Stimulated activated CD4-positive, alpha-beta T cell treated with anti-CD3 and anti-CD28 coated beads, Interleukin-1b, Interleukin-23, amount 100 ng/mL, for 24 hours (primary cell): Measurements from ENCODE around the gene RNF144A.
"Not testable (repeated sequence)": the region's sequence is repeated elsewhere in the genome, so short reads cannot be mapped to it uniquely, and the experiment has no call there.

Source experiments
- DNase-seq, 4 experiments: peaks; one replicate each; pipeline ENCODE4 v3.0.0-alpha.2; 2020; ENCODE audit warnings: low read depth in 4 of 4, low spot score in 1 of 4

The RNF144A gene

DNA sequence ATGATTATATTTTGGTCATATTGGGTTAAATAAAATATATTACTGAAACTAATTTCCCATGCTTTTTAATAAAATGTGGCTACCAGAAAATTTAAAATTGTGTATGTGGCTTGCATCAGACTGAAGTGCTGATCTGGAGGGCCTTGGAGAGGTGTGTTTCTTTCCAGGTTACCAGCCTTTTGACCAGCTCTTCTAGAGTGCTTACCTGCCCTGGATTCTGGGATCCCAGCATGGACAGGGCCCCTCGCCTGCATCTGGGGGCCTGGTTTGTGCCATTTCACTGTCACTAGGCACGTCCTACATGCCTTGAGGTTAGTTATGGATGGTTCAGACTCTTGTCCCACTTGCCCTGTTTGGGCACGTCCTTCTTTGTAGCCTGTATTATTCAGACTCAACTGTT, 10.5 kb downstream of the RNF144A start:
- DNase-seq, result no peak

- no peak for DNase-seq
Observed at GRCh38 chr2:6928452-6928851, 11.2 kb downstream of the RNF144A start.

- no peak for DNase-seq
Observed at GRCh38 chr2:6929196-6929819, 12.1 kb downstream of the RNF144A start.

GRCh38 chr2:6930923-6931647, 13.9 kb downstream of the RNF144A start:
- no peak for DNase-seq

- no peak for DNase-seq
Observed at GRCh38 chr2:6931753-6932152, 14.5 kb downstream of the RNF144A start.

DNA sequence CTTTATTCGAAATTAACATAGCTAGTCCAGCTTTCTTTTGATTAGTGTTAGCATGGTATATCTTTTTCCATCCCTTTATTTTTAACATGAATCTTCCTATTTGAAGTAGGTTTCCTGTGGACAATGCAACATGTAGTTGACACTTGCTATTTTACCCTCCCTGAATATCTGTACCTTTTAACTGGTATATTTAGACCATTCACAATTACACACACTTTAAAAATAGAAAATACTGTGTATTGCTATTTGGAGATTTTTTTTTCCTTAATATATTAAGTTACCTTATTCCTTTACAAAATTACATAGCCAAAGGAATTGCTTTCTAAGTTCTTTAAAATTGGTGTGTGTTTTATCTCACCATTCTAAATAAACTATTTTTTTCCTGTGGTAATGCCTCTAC, 15.0 kb downstream of the RNF144A start:
- no peak for DNase-seq

GRCh38 chr2:6932828-6933227, 15.6 kb downstream of the RNF144A start:
- no peak for DNase-seq

- DNase-seq, result no peak
Observed at GRCh38 chr2:6933911-6934310, 16.7 kb downstream of the RNF144A start.

DNA sequence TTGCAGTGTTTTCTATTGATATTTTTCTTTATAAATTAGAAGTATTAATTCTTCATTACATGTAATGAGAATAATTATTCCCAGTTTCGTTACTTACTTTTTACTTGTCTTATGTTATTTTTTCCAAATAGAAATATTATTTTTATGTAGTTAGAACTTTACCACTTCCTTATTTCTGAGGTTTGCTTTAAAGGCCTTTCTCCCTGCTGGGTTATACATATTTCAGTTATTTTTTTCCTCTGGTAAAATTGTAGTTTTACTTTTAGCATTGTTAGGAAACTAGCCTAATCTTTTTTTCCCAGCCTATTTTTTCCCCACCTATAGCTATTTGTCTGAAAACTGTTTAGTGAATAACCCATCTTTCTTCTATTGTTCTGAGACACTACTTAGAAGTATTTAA, 17.1 kb downstream of the RNF144A start:
- no peak for DNase-seq

DNA sequence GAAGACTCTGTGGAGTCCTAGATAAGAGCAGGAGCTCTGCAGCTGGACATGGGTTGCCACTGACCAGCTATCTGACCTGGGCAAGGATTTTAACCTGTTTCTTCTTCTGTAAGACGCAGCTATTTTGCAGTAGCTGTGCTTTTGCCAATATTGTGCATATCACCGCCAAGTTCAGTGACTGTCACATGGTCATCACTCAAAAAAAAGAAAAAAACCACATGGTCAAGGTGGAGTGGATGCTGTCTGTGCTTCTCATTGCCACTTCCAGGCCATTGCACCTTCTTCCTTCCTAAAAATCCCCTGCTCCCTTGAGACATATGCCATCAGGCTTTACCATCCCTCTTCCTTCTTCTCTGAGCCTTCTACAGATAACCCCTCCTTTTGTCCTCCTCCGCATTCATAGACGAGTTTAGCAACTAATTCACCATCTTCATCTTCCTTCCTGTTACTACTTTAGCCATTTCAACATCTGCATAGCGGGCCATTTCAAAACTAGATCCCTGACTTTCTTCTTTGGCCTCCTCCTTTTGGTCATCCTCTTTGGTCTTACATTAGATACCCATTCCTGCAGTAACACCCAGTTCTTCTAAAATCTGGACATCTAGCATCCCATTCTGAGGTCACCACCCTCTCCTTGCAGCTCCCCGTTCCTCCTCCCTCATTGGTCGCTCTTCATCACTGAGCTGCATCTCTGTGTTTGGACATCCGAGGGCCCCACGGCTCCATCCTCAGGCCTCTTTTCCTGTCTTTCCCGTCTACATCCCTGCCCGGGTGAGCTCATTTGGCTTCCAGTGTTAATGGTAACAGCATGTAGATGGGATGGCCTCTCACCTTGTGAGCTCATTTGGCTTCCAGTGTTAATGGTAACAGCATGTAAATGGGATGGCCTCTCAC, 17.8 kb downstream of the RNF144A start:
- DNase-seq, result no peak

- not testable (repeated sequence) for DNase-seq
Observed at GRCh38 chr2:6935652-6936020, 18.4 kb downstream of the RNF144A start.

GRCh38 chr2:6937157-6937556, 19.9 kb downstream of the RNF144A start:
- DNase-seq, result no peak

- DNase-seq, result no peak
Observed at GRCh38 chr2:6937582-6937981, 20.4 kb downstream of the RNF144A start.

DNA sequence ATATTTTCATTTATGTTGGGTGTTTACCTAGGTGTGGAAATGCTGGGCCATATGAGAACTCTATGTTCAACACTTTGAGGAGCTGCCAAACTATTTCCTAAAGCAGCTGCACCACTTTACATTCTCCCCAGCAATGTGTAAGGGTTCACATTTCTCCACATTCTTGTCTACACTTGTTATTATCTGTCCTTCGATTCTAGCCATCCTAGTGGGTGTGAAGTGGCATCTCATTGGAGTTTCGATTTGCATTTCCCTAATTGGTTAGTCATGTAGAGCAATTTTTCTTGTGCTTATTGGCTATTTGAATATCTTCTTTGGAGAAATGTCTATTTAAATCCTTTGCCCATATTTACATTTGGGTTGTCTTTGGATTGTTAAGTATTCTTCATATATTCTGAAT, 21.9 kb downstream of the RNF144A start:
- DNase-seq, result no peak

DNA sequence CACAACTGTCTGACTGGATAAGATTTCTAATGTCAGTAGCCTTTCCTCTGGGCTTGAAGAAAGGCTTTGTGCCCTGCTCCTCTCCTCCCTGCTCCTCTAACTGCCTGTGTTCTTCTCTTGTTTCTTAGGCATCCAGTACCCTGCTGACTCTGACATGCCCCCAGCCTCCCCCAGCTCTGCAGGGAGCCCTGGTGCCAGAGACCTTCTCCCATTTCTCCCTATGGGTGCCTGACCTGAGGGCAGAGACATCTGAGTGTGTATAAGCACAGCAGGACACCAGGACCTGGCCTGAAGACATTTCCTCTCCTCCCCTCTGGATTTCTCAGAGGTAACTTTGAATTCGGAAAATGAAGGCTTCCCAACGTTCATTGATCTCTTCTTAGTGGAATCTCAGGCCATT, 23.6 kb downstream of the RNF144A start:
- no peak for DNase-seq

- DNase-seq, result no peak
Observed at GRCh38 chr2:6941299-6942046, 24.3 kb downstream of the RNF144A start.

GRCh38 chr2:6942848-6943247, 25.6 kb downstream of the RNF144A start:
- DNase-seq, result no peak

- DNase-seq, result no peak
Observed at GRCh38 chr2:6943523-6943922, 26.3 kb downstream of the RNF144A start.

GRCh38 chr2:6943971-6944370, 26.8 kb downstream of the RNF144A start:
- DNase-seq, result no peak

- DNase-seq, result no peak
Observed at GRCh38 chr2:6944555-6944954, 27.3 kb downstream of the RNF144A start.

DNA sequence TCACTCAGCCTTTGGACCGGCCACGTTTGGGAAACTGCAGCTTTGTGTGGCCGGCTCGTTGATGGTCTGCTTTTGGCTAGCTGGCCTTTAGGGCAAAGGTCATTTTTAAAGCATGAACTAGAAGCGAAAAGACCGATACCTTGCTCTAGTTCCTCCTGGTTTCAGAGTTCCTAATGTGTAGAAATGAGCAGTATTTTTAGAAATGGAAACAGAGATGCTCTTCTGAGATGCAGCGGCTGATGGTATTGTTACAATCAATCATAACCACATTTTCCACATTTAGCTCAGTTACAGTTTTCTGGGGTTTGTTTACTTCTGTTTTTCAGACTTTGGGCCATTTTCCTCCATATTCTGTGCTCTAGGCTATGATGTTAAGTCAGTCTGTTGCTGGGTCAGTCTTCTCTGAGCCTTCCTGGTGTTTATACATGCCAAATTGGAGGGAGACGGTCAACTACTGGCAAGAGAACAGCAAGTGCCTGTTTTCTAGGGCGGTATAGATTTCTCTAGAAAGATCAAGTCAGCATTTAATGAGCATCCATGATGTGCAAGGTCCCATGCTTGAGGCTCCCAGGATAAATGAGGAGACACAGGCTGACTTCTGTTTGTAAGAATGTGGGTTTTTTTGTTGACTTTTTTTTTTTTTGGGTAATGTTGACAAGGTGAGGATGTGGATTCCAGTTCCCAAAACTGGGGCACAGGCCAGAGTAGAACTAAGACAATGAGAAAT, 28.0 kb downstream of the RNF144A start:
- no peak for DNase-seq
